ENCODE data around the gene CAPS. TPM values are rescaled to one million over a fixed set of nuclear protein-coding genes. Genes with fewer than 3 reads are reported as not detected.

Gene CAPS
- total RNA-seq, 1 experiment from 2014 or later = 5.3 TPM

- no peaks in the 10 kb centered on the region for H3K9me3 Mint-ChIP-seq
- DNase-seq (ENCODE audit: low spot score) (no peak), ATAC-seq (no peak)
- no peaks in the 10 kb centered on the region for H3K27me3 Mint-ChIP-seq (ENCODE audit: low read depth)
- POLR2A ChIA-PET = no interaction called here
- no peaks in the 10 kb centered on the region for H3K4me1 Mint-ChIP-seq
- CTCF ChIA-PET = interaction anchor here (1.8 kb wide), 1 partner anchor 46 kb away, joined by 5 read pairs; no protein-coding TSS in a partner anchor
- no peak overlapping the region for H3K4me3 Mint-ChIP-seq
- TF ChIP-seq RELA (CRISPR knock-in tag; IDR thresholded peaks at IDR 0.05; ENCODE audit: borderline replicate concordance) = no peak
- no peak for TF ChIP-seq PREB (CRISPR knock-in tag; IDR thresholded peaks at IDR 0.05; ENCODE audit: borderline replicate concordance)
- TF ChIP-seq ZMAT4 (CRISPR knock-in tag; IDR thresholded peaks at IDR 0.05) = no peak
- no peak for TF ChIP-seq CREM (CRISPR knock-in tag; IDR thresholded peaks at IDR 0.05)
- no peak for TF ChIP-seq ARID4B (CRISPR knock-in tag; IDR thresholded peaks at IDR 0.05; ENCODE audit: borderline replicate concordance)
- TF ChIP-seq SMAD3 (CRISPR knock-in tag; IDR thresholded peaks at IDR 0.05; ENCODE audit: borderline replicate concordance) = no peak
- TF ChIP-seq NFYB (CRISPR knock-in tag; conservative IDR thresholded peaks at IDR 0.05; ENCODE audit: low read depth) = no peak
- no peak for TF ChIP-seq ZNF219 (CRISPR knock-in tag; IDR thresholded peaks at IDR 0.05; ENCODE audit: borderline replicate concordance)
- TF ChIP-seq PRRX2 (CRISPR knock-in tag; IDR thresholded peaks at IDR 0.05) = no peak
- TF ChIP-seq CREB1 (CRISPR knock-in tag; IDR thresholded peaks at IDR 0.05) = no peak
- no peak for TF ChIP-seq KAT7 (CRISPR knock-in tag; IDR thresholded peaks at IDR 0.05; ENCODE audit: borderline replicate concordance)
- no peak for TF ChIP-seq MXD4 (CRISPR knock-in tag; IDR thresholded peaks at IDR 0.05; ENCODE audit: borderline replicate concordance)
- H3K27ac Mint-ChIP-seq = no peak overlapping the region
- H3K36me3 Mint-ChIP-seq = peaks cover 37% of the 10 kb centered on the region
These were observed 8.1 kb downstream of the CAPS start for GRCh38 chr19:5922161-5922545.

GRCh38 chr19:5923356-5923755 lies 9.3 kb downstream of the CAPS start:
- no peak for DNase-seq (ENCODE audit: low spot score)
- ChIA-PET POLR2A (no interaction called here), CTCF (interaction anchor here (1.8 kb wide), 1 partner anchor 45 kb away, joined by 5 read pairs; no protein-coding TSS in a partner anchor)
- H3K4me3 Mint-ChIP-seq = no peak overlapping the region
- H3K4me1 Mint-ChIP-seq = no peaks in the 10 kb centered on the region
- H3K27ac Mint-ChIP-seq = no peak overlapping the region; the same call in 1 of the 2 replicates
- no peaks in the 10 kb centered on the region for H3K27me3 Mint-ChIP-seq (ENCODE audit: low read depth)
- H3K9me3 Mint-ChIP-seq = no peaks in the 10 kb centered on the region
- no peak for ATAC-seq
- peaks cover 44% of the 10 kb centered on the region for H3K36me3 Mint-ChIP-seq
- TF ChIP-seq E2F5 (CRISPR knock-in tag; IDR thresholded peaks at IDR 0.05) (no peak), AR (CRISPR knock-in tag; IDR thresholded peaks at IDR 0.05) (no peak), HMGXB4 (CRISPR knock-in tag; IDR thresholded peaks at IDR 0.05) (no peak), TP53 (CRISPR knock-in tag; IDR thresholded peaks at IDR 0.05) (no peak), ZNF512 (CRISPR knock-in tag; IDR thresholded peaks at IDR 0.05; ENCODE audit: borderline replicate concordance) (no peak), KAT7 (CRISPR knock-in tag; IDR thresholded peaks at IDR 0.05; ENCODE audit: borderline replicate concordance) (no peak)
